ENCODE measurements around the gene PKP3.

Gene PKP3

GRCh38 chr11:452203-452744 lies 58.3 kb downstream of the PKP3 start:
- FAIRE-seq (no peak), DNase-seq (ENCODE audit: insufficient read length, low spot score) (no peak)
- TF ChIP-seq, protein P1, sequence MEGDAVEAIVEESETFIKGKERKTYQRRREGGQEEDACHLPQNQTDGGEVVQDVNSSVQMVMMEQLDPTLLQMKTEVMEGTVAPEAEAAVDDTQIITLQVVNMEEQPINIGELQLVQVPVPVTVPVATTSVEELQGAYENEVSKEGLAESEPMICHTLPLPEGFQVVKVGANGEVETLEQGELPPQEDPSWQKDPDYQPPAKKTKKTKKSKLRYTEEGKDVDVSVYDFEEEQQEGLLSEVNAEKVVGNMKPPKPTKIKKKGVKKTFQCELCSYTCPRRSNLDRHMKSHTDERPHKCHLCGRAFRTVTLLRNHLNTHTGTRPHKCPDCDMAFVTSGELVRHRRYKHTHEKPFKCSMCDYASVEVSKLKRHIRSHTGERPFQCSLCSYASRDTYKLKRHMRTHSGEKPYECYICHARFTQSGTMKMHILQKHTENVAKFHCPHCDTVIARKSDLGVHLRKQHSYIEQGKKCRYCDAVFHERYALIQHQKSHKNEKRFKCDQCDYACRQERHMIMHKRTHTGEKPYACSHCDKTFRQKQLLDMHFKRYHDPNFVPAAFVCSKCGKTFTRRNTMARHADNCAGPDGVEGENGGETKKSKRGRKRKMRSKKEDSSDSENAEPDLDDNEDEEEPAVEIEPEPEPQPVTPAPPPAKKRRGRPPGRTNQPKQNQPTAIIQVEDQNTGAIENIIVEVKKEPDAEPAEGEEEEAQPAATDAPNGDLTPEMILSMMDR (IDR thresholded peaks at IDR 0.05; ENCODE audit: insufficient read depth, missing control alignments) = no peak

DNA sequence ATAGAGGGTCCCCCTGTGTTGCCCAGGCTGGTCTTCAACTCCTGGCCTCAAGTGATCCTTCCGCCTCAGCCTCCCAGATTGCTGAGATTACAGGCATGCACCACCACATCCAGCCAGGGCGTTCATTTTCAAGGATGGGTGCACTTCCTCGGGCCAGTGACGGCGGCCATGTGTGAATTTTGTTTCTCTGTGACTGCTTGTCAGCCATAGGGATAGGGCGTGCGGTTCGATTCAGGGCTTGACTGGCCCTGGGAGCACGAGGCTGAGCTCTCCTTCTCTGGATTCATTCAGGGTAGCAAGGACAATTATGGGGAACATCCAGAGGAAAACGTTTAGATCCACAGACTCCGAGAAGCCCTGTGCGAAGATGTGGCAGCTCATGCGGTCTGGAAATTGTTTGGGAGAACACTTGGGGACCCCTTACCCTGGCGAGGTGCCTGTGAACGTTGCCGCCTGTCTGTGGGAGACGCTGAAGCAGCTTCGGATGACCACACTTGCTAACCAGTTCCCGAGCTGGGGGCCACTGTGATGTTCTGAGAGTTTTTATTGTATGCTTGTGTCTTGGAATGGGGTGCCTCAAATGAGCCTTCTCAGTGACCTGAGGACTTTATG lies 59.0 kb downstream of the PKP3 start:
- no peak for DNase-seq (ENCODE audit: insufficient read length, low spot score)
- no peak for FAIRE-seq
- TF ChIP-seq, protein P1 (IDR thresholded peaks at IDR 0.05; ENCODE audit: insufficient read depth, missing control alignments) = no peak

GRCh38 chr11:453564-453963 lies 59.6 kb downstream of the PKP3 start:
- DNase-seq (ENCODE audit: insufficient read length, low spot score) = no peak
- no peak for FAIRE-seq
- TF ChIP-seq, protein P1 (IDR thresholded peaks at IDR 0.05; ENCODE audit: insufficient read depth, missing control alignments) = no peak

DNA sequence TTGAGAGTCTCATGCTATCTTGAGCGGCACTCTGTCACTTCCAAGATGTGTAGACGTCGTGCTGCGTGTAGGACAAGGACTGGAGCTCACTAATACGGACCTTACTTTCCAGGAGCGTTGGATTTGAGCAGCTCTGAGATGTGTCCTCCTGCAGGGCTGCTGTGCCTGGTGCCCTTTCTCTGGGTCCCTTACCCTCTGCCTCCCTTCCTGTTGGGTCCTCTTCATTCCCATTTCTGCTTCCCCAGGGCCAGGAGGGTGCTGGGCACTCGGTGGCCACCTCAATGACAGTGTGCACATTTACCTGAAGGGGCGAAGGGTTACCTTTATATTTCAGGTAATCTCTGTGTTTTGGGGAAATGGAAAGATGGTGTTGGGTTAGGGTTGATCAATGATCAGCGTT lies 60.0 kb downstream of the PKP3 start:
- FAIRE-seq (no peak), DNase-seq (ENCODE audit: insufficient read length, low spot score) (no peak)
- TF ChIP-seq, protein P1 (IDR thresholded peaks at IDR 0.05; ENCODE audit: insufficient read depth, missing control alignments) = no peak
